HepG2 (cell line): ENCODE results near the gene SIRT7. TPM values are rescaled to one million over a fixed set of nuclear protein-coding genes. Genes with fewer than 3 reads are reported as not detected.

Source experiments
- ATF6 ChIP-seq: sonication (generic); formaldehyde crosslinking; conservative IDR thresholded peaks from 2 replicates; pipeline ENCODE4 v1.4.0; 2020; ENCODE audit warnings: missing genetic modification reagents
- CBFB ChIP-seq: sonication (generic); formaldehyde crosslinking; IDR thresholded peaks from 2 replicates; pipeline ENCODE4 v1.4.0; 2020; ENCODE audit warnings: missing genetic modification reagents
- CSRNP2 ChIP-seq: sonication (generic); formaldehyde crosslinking; conservative IDR thresholded peaks from 2 replicates; pipeline ENCODE4 v1.8.0; 2022; ENCODE audit warnings: low read depth, missing genetic modification reagents
- E2F2 ChIP-seq: sonication (generic); formaldehyde crosslinking; IDR thresholded peaks from 2 replicates; pipeline ENCODE4 v1.4.0; 2020; ENCODE audit warnings: missing genetic modification reagents, borderline replicate concordance
- HMGXB3 ChIP-seq: sonication (generic); formaldehyde crosslinking; IDR thresholded peaks from 2 replicates; pipeline ENCODE4 v1.4.0; 2020; ENCODE audit warnings: missing genetic modification reagents, borderline replicate concordance
- NR0B2 ChIP-seq: sonication (generic); formaldehyde crosslinking; IDR thresholded peaks from 2 replicates; pipeline ENCODE4 v1.4.0; 2020; ENCODE audit warnings: mild to moderate bottlenecking, missing genetic modification reagents
- PRDM10 ChIP-seq: sonication (generic); formaldehyde crosslinking; IDR thresholded peaks from 2 replicates; pipeline ENCODE4 v1.4.0; 2020; ENCODE audit warnings: low read depth, missing genetic modification reagents
- TBX3 ChIP-seq: fragments of 450-650 bp; IDR thresholded peaks from 2 replicates; pipeline ENCODE4 v1.6.1; 2017; ENCODE audit warnings: antibody characterized with exemption, mild to moderate bottlenecking, inconsistent platforms, borderline replicate concordance
- XRCC5 ChIP-seq: fragments of 200-400 bp; formaldehyde crosslinking; optimal IDR thresholded peaks from 2 replicates; pipeline ENCODE3; 2017; ENCODE audit warnings: mild to moderate bottlenecking, low read length
- ZNF253 ChIP-seq: sonication (generic); formaldehyde crosslinking; IDR thresholded peaks from 2 replicates; pipeline ENCODE4 v1.8.0; 2022; ENCODE audit warnings: mild to moderate bottlenecking, missing genetic modification reagents, borderline replicate concordance
- ZNF678 ChIP-seq: sonication (generic); formaldehyde crosslinking; IDR thresholded peaks from 2 replicates; pipeline ENCODE4 v1.4.0; 2020; ENCODE audit warnings: mild to moderate bottlenecking, missing genetic modification reagents
- ZSCAN22 ChIP-seq: sonication (generic); formaldehyde crosslinking; IDR thresholded peaks from 2 replicates; pipeline ENCODE4 v1.4.0; 2020; ENCODE audit warnings: mild to moderate bottlenecking, missing genetic modification reagents
- ZSCAN25 ChIP-seq: sonication (generic); formaldehyde crosslinking; IDR thresholded peaks from 2 replicates; pipeline ENCODE4 v1.8.0; 2022; ENCODE audit warnings: mild to moderate bottlenecking, missing genetic modification reagents
- polyA plus RNA-seq, 8 experiments: library from polyadenylated mRNA; depleted of rRNA in 3 of 8; stranded (reverse) in 7 of 8; unstranded in 1 of 8; fragments of >200 nt; fragmentation: Illumina TruSeq in 4 of 8; extraction: Trizol in 4 of 8; gene quantifications; 2 replicates each; pipeline versions ENCODE4 v1.2.1 to v1.2.3, GENCODE V29; 2011 to 2016; ENCODE audit warnings: low read depth in 4 of 8, missing spikeins in 1 of 8, mixed read lengths in 1 of 8; ENCODE audit not compliant: insufficient read depth in 1 of 8
- total RNA-seq, 5 experiments: library from RNA; depleted of rRNA; stranded (reverse); fragments of >200 nt; fragmentation: Illumina TruSeq; extraction: Trizol; gene quantifications; 2 replicates each; pipeline ENCODE4 v1.2.3, GENCODE V29; 2016; ENCODE audit warnings: low read depth in 1 of 5

Gene SIRT7
- total and polyA plus RNA-seq, 2 of the 13 experiments (the other 11 are each of a cell fraction or from before 2014, with no cell fraction given): 8.3 to 24.8 TPM

GRCh38 chr17:81909966-81910839, 7.8 kb downstream of the SIRT7 start (continued):
- TF ChIP-seq ATF6 (CRISPR knock-in tag) (no peak; the same call in none of the 2 replicates), ZSCAN25 (CRISPR knock-in tag) (peak; percentile 91), TBX3 (peak; percentile 72; the same call in 1 of the 2 replicates), NR0B2 (0 out of 2 replicates have a peak, but pooled peaks have one; percentile 61), PRDM10 (CRISPR knock-in tag) (no peak; the same call in 1 of the 2 replicates), CSRNP2 (no peak), HMGXB3 (CRISPR knock-in tag) (0 out of 2 replicates have a peak, but pooled peaks have one; percentile 70), CBFB (CRISPR knock-in tag) (peak; percentile 75), ZSCAN22 (CRISPR knock-in tag) (peak; percentile 89; the same call in 1 of the 2 replicates), E2F2 (peak; percentile 67; the same call in 1 of the 2 replicates), ZNF678 (CRISPR knock-in tag) (no peak), XRCC5 (no peak), ZNF253 (CRISPR knock-in tag) (peak; percentile 81; the same call in 1 of the 2 replicates)
